ENCODE measurements around the gene PPIG. TPM values are rescaled to one million over a fixed set of nuclear protein-coding genes. Genes with fewer than 3 reads are reported as not detected.

The PPIG gene
- total RNA-seq, 3 donors from 2014 or later (not counting 1 experiment from before 2014, with no cell fraction given) = 42.2 to 58.3 (median 56.1) TPM

DNA sequence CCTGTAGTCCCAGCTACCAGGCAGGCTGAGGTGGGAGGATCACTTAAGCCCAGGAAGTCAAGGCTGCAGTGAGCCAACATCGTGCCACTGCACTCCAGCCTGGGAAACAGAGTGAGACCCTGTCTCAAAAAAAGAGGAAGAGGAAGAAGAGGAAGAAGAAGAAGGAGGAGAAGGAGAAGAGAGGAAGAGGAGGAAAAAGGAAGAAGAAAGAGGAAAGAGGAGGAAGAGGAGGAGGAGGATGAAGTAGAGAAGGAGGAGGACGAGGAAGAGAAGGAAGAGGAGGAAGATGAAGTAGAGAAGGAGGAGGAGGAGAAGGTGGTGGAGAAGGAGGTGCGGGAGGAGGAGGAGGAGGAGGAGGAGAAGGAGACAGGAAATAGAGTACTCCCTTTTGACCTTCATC is 72.0 kb downstream of the PPIG start:
- no peaks in the 10 kb centered on the region for H3K9me3 ChIP-seq (ENCODE audit: control insufficient read depth, insufficient read depth, low read length)
- TF ChIP-seq, protein P1, sequence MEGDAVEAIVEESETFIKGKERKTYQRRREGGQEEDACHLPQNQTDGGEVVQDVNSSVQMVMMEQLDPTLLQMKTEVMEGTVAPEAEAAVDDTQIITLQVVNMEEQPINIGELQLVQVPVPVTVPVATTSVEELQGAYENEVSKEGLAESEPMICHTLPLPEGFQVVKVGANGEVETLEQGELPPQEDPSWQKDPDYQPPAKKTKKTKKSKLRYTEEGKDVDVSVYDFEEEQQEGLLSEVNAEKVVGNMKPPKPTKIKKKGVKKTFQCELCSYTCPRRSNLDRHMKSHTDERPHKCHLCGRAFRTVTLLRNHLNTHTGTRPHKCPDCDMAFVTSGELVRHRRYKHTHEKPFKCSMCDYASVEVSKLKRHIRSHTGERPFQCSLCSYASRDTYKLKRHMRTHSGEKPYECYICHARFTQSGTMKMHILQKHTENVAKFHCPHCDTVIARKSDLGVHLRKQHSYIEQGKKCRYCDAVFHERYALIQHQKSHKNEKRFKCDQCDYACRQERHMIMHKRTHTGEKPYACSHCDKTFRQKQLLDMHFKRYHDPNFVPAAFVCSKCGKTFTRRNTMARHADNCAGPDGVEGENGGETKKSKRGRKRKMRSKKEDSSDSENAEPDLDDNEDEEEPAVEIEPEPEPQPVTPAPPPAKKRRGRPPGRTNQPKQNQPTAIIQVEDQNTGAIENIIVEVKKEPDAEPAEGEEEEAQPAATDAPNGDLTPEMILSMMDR (IDR thresholded peaks at IDR 0.05) = no peak
- H3K4me3 Mint-ChIP-seq = no peak overlapping the region
- H3K36me3 Mint-ChIP-seq = no peaks in the 10 kb centered on the region
- no peaks in the 10 kb centered on the region for H3K9me3 Mint-ChIP-seq
- peaks cover 17 to 19% of the 10 kb centered on the region in 2 donors for H3K27me3 Mint-ChIP-seq (ENCODE audit: low read depth in 2 of 2)
- intact Hi-C loops (cut with micrococcal nuclease) = no loop called here
- H3K4me1 Mint-ChIP-seq = peaks cover 0 to 4% of the 10 kb centered on the region in 2 donors
- no peak overlapping the region for H3K4me3 ChIP-seq (ENCODE audit: low read length)
- ATAC-seq = no peak
- H3K4me1 ChIP-seq (ENCODE audit: control insufficient read depth, insufficient read depth, low read length) = no peaks in the 10 kb centered on the region
- H3K27me3 ChIP-seq (ENCODE audit: control insufficient read depth, insufficient read depth, low read length) = no peaks in the 10 kb centered on the region
- H3K27ac ChIP-seq (ENCODE audit: low read length) = no peak overlapping the region
- no peak overlapping the region for H3K27ac Mint-ChIP-seq
- 72% methylated on average over 3 of the region's 3 CpGs for WGBS (ENCODE audit: insufficient coverage)
- no peak for DNase-seq
- no peaks in the 10 kb centered on the region for H3K36me3 ChIP-seq (ENCODE audit: control insufficient read depth, insufficient read depth, low read length)

DNA sequence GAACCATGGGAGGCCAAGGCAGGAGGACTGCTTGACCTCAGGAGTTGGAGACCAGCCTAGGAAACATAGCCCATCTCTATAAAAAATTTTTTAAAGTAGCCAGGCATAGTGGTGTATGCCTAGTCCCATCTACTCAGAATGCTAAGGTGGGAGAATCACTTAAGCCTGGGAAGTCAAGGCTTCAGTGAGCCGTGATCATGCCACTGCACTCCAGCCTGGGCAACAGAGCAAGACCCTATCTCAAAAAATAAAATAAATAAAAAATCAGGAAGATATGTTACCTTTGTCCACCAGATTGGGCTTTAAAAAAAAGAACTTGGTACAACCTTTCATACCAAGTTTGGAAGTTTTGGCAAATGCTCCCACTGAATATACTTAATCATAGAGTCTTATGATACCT is 74.7 kb downstream of the PPIG start:
- H3K36me3 Mint-ChIP-seq = no peaks in the 10 kb centered on the region
- ATAC-seq = no peak
- H3K4me3 Mint-ChIP-seq = no peak overlapping the region
- DNase-seq = no peak
- no peak overlapping the region for H3K4me3 ChIP-seq (ENCODE audit: low read length)
- no CpG with 5 or more reads among the region's 1 CpG for whole genome bisulfite sequencing (ENCODE audit: insufficient coverage)
- intact Hi-C loops (cut with micrococcal nuclease) = no loop called here
- TF ChIP-seq, protein P1 (IDR thresholded peaks at IDR 0.05) = no peak
- no peak overlapping the region for H3K27ac ChIP-seq (ENCODE audit: low read length)
- H3K9me3 Mint-ChIP-seq = no peaks in the 10 kb centered on the region
- H3K27me3 Mint-ChIP-seq (ENCODE audit: low read depth in 2 of 2) = peaks cover 4 to 9% of the 10 kb centered on the region in 2 donors
- H3K27me3 ChIP-seq (ENCODE audit: control insufficient read depth, insufficient read depth, low read length) = no peaks in the 10 kb centered on the region
- no peaks in the 10 kb centered on the region for H3K4me1 ChIP-seq (ENCODE audit: control insufficient read depth, insufficient read depth, low read length)
- H3K4me1 Mint-ChIP-seq = peaks cover 0 to 4% of the 10 kb centered on the region in 2 donors
- no peak overlapping the region for H3K27ac Mint-ChIP-seq
- H3K36me3 ChIP-seq (ENCODE audit: control insufficient read depth, insufficient read depth, low read length) = no peaks in the 10 kb centered on the region
- H3K9me3 ChIP-seq (ENCODE audit: control insufficient read depth, insufficient read depth, low read length) = no peaks in the 10 kb centered on the region

DNA sequence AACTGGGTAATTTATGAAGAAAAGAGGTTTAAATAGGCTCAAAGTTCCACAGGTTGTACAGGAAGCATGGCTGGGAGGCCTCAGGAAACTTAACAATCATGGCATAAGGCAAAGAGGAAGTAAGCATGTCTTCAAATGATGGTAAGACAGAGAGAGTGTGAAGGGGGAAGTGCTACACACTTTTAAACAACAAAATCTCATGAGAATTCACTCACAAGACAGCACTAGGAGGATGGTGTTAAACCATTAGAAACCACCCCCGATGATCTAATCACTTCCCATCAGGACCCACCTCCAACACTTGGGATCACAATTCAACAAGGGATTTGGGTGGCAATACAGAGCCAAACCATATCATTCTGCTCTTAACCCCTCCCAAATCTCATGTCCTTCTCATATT is 75.2 kb downstream of the PPIG start:
- no peaks in the 10 kb centered on the region for H3K9me3 ChIP-seq (ENCODE audit: control insufficient read depth, insufficient read depth, low read length)
- H3K4me1 ChIP-seq (ENCODE audit: control insufficient read depth, insufficient read depth, low read length) = no peaks in the 10 kb centered on the region
- Mint-ChIP-seq H3K9me3 (no peaks in the 10 kb centered on the region), H3K27me3 (ENCODE audit: low read depth in 2 of 2) (peaks cover under 1 to 7% of the 10 kb centered on the region in 2 donors), H3K4me3 (no peak overlapping the region), H3K4me1 (peaks cover 0 to 4% of the 10 kb centered on the region in 2 donors), H3K27ac (no peak overlapping the region), H3K36me3 (no peaks in the 10 kb centered on the region)
- TF ChIP-seq, protein P1 (IDR thresholded peaks at IDR 0.05) = no peak
- 9% methylated on average over 1 of the region's 1 CpG for WGBS (ENCODE audit: insufficient coverage)
- H3K27me3 ChIP-seq (ENCODE audit: control insufficient read depth, insufficient read depth, low read length) = no peaks in the 10 kb centered on the region
- H3K36me3 ChIP-seq (ENCODE audit: control insufficient read depth, insufficient read depth, low read length) = no peaks in the 10 kb centered on the region
- DNase-seq (no peak), ATAC-seq (no peak)
- intact Hi-C loops (cut with micrococcal nuclease) = no loop called here
- no peak overlapping the region for H3K27ac ChIP-seq (ENCODE audit: low read length)
- no peak overlapping the region for H3K4me3 ChIP-seq (ENCODE audit: low read length)

DNA sequence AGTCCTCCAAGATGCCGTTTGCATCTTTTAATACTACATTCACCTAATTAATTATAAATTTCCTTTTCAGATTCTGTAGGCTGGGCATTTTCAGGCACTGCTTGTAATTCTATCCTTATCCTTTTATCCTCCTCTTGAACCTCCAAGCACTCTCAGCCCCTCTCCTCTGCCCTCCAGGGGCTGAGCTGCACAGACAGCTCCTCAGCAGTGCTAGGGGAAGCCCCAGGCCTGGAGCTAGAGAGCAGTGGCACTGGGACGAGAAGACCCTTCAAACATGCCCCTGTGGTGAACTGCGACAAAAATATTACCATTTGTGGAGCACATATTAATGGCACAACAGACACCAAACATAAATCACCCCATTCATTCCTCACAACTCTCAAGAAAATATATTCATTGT is 77.1 kb downstream of the PPIG start:
- no peaks in the 10 kb centered on the region for H3K27me3 ChIP-seq (ENCODE audit: control insufficient read depth, insufficient read depth, low read length)
- Mint-ChIP-seq H3K27me3 (ENCODE audit: low read depth in 2 of 2) (peaks cover 0 to 3% of the 10 kb centered on the region in 2 donors), H3K9me3 (no peaks in the 10 kb centered on the region), H3K27ac (no peak overlapping the region), H3K4me1 (peaks cover 0 to 4% of the 10 kb centered on the region in 2 donors), H3K36me3 (no peaks in the 10 kb centered on the region), H3K4me3 (no peak overlapping the region)
- no peaks in the 10 kb centered on the region for H3K9me3 ChIP-seq (ENCODE audit: control insufficient read depth, insufficient read depth, low read length)
- DNase-seq (no peak), ATAC-seq (no peak)
- H3K27ac ChIP-seq (ENCODE audit: low read length) = no peak overlapping the region
- no peaks in the 10 kb centered on the region for H3K4me1 ChIP-seq (ENCODE audit: control insufficient read depth, insufficient read depth, low read length)
- WGBS (ENCODE audit: insufficient coverage) = 82% methylated on average over 3 of the region's 3 CpGs
- TF ChIP-seq, protein P1 (IDR thresholded peaks at IDR 0.05) = no peak
- intact Hi-C loops (cut with micrococcal nuclease) = no loop called here
- no peak overlapping the region for H3K4me3 ChIP-seq (ENCODE audit: low read length)
- no peaks in the 10 kb centered on the region for H3K36me3 ChIP-seq (ENCODE audit: control insufficient read depth, insufficient read depth, low read length)
